SK-N-SH (cell line): ENCODE data around the gene TET1. TPM values are rescaled to one million over a fixed set of nuclear protein-coding genes. Genes with fewer than 3 reads are reported as not detected.

Source experiments
- CTCF ChIA-PET: fragments of 300-600, 350-600 bp; formaldehyde crosslinking; extraction: SDS; loops from one replicate; lab custom pipeline; 2021; lab: Yijun Ruan, JAX
- POLR2A ChIA-PET: fragments of 350-600 bp; sonication (Branson Sonifier 250); formaldehyde crosslinking; extraction: SDS; loops from one replicate; lab custom pipeline; 2020; ENCODE audit warnings: antibody characterized with exemption, inconsistent platforms; lab: Yijun Ruan, JAX
- DNase-seq: peaks from one replicate; pipeline ENCODE4 v3.0.0; 2012
- H2AFZ ChIP-seq: fragments of 200-600 bp; sonication (generic); 2 replicates; pipeline ENCODE4 v1.8.1; 2016; ENCODE audit warnings: antibody characterized with exemption, mild to moderate bottlenecking, low read depth
- H3F3A ChIP-seq: fragments of 200-600 bp; sonication (generic); replicated peaks from 2 replicates; pipeline ENCODE3; 2016; ENCODE audit warnings: antibody characterized with exemption, mild to moderate bottlenecking; ENCODE audit not compliant: insufficient read depth
- H3K27ac ChIP-seq, 2 experiments: fragments of 200-500 bp in 1 of 2; fragments of 200-600 bp in 1 of 2; sonication (Bioruptor generic) in 1 of 2; sonication (generic), shearing (Covaris generic) in 1 of 2; 2 replicates each; pipeline versions ENCODE4 v1.5.1 to v1.6.1; 2014 to 2016; ENCODE audit warnings: low read depth in 2 of 2, inconsistent platforms in 1 of 2, low read length in 1 of 2, mild to moderate bottlenecking in 1 of 2, mixed read lengths in 1 of 2
- H3K27me3 ChIP-seq: fragments of 200-600 bp; sonication (generic), shearing (Covaris generic); 2 replicates; pipeline ENCODE4 v1.6.1; 2016; ENCODE audit warnings: mixed run types; ENCODE audit not compliant: insufficient read depth
- H3K36me3 ChIP-seq, 2 experiments: fragments of 200-500 bp in 1 of 2; fragments of 200-600 bp in 1 of 2; sonication (Bioruptor generic) in 1 of 2; sonication (generic) in 1 of 2; replicated peaks in 1 of 2; 2 replicates each; pipeline versions ENCODE3 to v1.5.1; 2014 to 2016; ENCODE audit warnings: low read length in 1 of 2, mild to moderate bottlenecking in 1 of 2; ENCODE audit not compliant: insufficient read depth in 2 of 2, control insufficient read depth in 1 of 2
- H3K4me1 ChIP-seq, 2 experiments: fragments of 200-500 bp in 1 of 2; fragments of 200-600 bp in 1 of 2; sonication (Bioruptor generic) in 1 of 2; sonication (generic), shearing (Covaris generic) in 1 of 2; 2 replicates each; pipeline versions ENCODE4 v1.5.1 to v1.6.1; 2014 to 2016; ENCODE audit warnings: low read depth in 1 of 2, low read length in 1 of 2, mixed run types in 1 of 2; ENCODE audit not compliant: insufficient read depth in 2 of 2, control insufficient read depth in 1 of 2
- H3K4me2 ChIP-seq: fragments of 200-600 bp; sonication (generic), shearing (Covaris generic); 2 replicates; pipeline ENCODE4 v1.6.1; 2017; ENCODE audit warnings: mixed run types
- H3K4me3 ChIP-seq, 2 experiments: fragments of 200-500 bp in 1 of 2; fragments of 200-600 bp in 1 of 2; sonication (Bioruptor generic) in 1 of 2; sonication (generic), shearing (Covaris generic) in 1 of 2; 2 replicates each; pipeline versions ENCODE4 v1.5.1 to v1.8.1; 2014 to 2016; ENCODE audit warnings: low read depth in 2 of 2, inconsistent platforms in 1 of 2, low read length in 1 of 2, mild to moderate bottlenecking in 1 of 2, mixed read lengths in 1 of 2, moderate library complexity in 1 of 2
- H3K79me2 ChIP-seq: fragments of 200-600 bp; sonication (generic); 2 replicates; pipeline ENCODE4 v1.8.1; 2017; ENCODE audit warnings: mild to moderate bottlenecking; ENCODE audit not compliant: insufficient read depth
- H3K9ac ChIP-seq: fragments of 200-600 bp; sonication (generic); 2 replicates; pipeline ENCODE4 v1.6.1; 2017; ENCODE audit warnings: mixed run types
- H3K9me2 ChIP-seq: fragments of 200-600 bp; sonication (generic); 2 replicates; pipeline ENCODE4 v1.6.1; 2017; ENCODE audit warnings: mixed run types
- H3K9me3 ChIP-seq: fragments of 200-600 bp; sonication (generic); 2 replicates; pipeline ENCODE4 v1.6.1; 2017; ENCODE audit warnings: mixed run types, mild to moderate bottlenecking, moderate library complexity
- H4K20me1 ChIP-seq: fragments of 200-600 bp; sonication (generic); 2 replicates; pipeline ENCODE4 v1.6.1; 2017; ENCODE audit warnings: mild to moderate bottlenecking, mixed run types; ENCODE audit not compliant: insufficient read depth
- CHD2 ChIP-seq: fragments of 150-350 bp; IDR thresholded peaks from 2 replicates; pipeline ENCODE4 v1.6.1; 2018; ENCODE audit warnings: low read length; ENCODE audit not compliant: partially characterized antibody
- ELF1 ChIP-seq: IDR thresholded peaks from 2 replicates; pipeline ENCODE4 v1.4.0; 2012
- EZH2phosphoT487 ChIP-seq: fragments of 200-600 bp; sonication (generic); IDR thresholded peaks from 2 replicates; pipeline ENCODE4 v1.6.1; 2017; ENCODE audit warnings: low read depth, mixed run types, mild to moderate bottlenecking, antibody characterized with exemption, moderate library complexity, borderline replicate concordance
- FOSL2 ChIP-seq: IDR thresholded peaks from 2 replicates; pipeline ENCODE4 v1.4.0; 2012; ENCODE audit warnings: low read depth, mild to moderate bottlenecking, moderate library complexity, borderline replicate concordance
- FOXJ3 ChIP-seq: sonication (generic); formaldehyde crosslinking; IDR thresholded peaks from 2 replicates; pipeline ENCODE4 v1.5.1; 2020; ENCODE audit warnings: mild to moderate bottlenecking, missing genetic modification reagents
- FOXM1 ChIP-seq: IDR thresholded peaks from 2 replicates; pipeline ENCODE4 v1.4.0; 2012; ENCODE audit warnings: low read depth, mild to moderate bottlenecking
- GABPA ChIP-seq: IDR thresholded peaks from 2 replicates; pipeline ENCODE4 v1.4.0; 2012; ENCODE audit warnings: low read depth, mild to moderate bottlenecking
- GATA2 ChIP-seq: sonication (generic); formaldehyde crosslinking; IDR thresholded peaks from 2 replicates; pipeline ENCODE4 v1.5.0; 2020; ENCODE audit warnings: mild to moderate bottlenecking, missing genetic modification reagents
- IRF3 ChIP-seq: fragments of 150-350 bp; IDR thresholded peaks from 2 replicates; pipeline ENCODE4 v1.6.1; 2016; ENCODE audit warnings: mild to moderate bottlenecking, low read depth, low read length
- MEF2A ChIP-seq: IDR thresholded peaks from 2 replicates; pipeline ENCODE4 v1.4.0; 2012; ENCODE audit warnings: low read depth, borderline replicate concordance
- MXI1 ChIP-seq: IDR thresholded peaks from 2 replicates; pipeline ENCODE4 v1.6.1; 2012; ENCODE audit warnings: mild to moderate bottlenecking, low read depth, low read length, improper control_type of control experiment
- NRF1 ChIP-seq: IDR thresholded peaks from 2 replicates; pipeline ENCODE4 v1.6.1; 2012; ENCODE audit warnings: low read depth, mild to moderate bottlenecking, low read length
- POLR2AphosphoS5 ChIP-seq: IDR thresholded peaks from 2 replicates; pipeline ENCODE4 v1.6.1; 2012; ENCODE audit warnings: low read depth, low read length
- RAD21 ChIP-seq: IDR thresholded peaks from 2 replicates; pipeline ENCODE4 v1.6.1; 2012; ENCODE audit warnings: mild to moderate bottlenecking, low read length
- RCOR1 ChIP-seq: fragments of 150-350 bp; IDR thresholded peaks from 2 replicates; pipeline ENCODE4 v1.6.1; 2017; ENCODE audit warnings: antibody characterized with exemption, low read length
- RFX5 ChIP-seq: IDR thresholded peaks from 2 replicates; pipeline ENCODE4 v1.6.1; 2012; ENCODE audit warnings: mild to moderate bottlenecking, improper control_type of control experiment, low read length
- RXRA ChIP-seq: IDR thresholded peaks from 2 replicates; pipeline ENCODE4 v1.4.0; 2012; ENCODE audit warnings: low read depth, mild to moderate bottlenecking, borderline replicate concordance
- SMC3 ChIP-seq: IDR thresholded peaks from 2 replicates; pipeline ENCODE4 v1.6.1; 2012; ENCODE audit warnings: low read depth, low read length, improper control_type of control experiment
- USF2 ChIP-seq: fragments of 150-350 bp; IDR thresholded peaks from 2 replicates; pipeline ENCODE4 v1.6.1; 2017; ENCODE audit warnings: antibody characterized with exemption, low read length, low read depth, borderline replicate concordance
- YY1 ChIP-seq: IDR thresholded peaks from 2 replicates; pipeline ENCODE4 v1.4.0; 2012; ENCODE audit warnings: low read depth, mild to moderate bottlenecking
- ZBTB33 ChIP-seq: IDR thresholded peaks from 2 replicates; pipeline ENCODE4 v1.4.0; 2012; ENCODE audit warnings: low read depth, borderline replicate concordance
- whole genome bisulfite sequencing: methylation state at CpG from one replicate; pipeline ENCODE4 v1.1.6; 2017; ENCODE audit warnings: low lambda C conversion rate; 5-methylcytosine and 5-hydroxymethylcytosine counted together
- polyA plus RNA-seq, 3 experiments: library from polyadenylated mRNA; depleted of rRNA; stranded (reverse); fragments of >200 nt; gene quantifications; 2 replicates each; pipeline ENCODE4 v1.2.3, GENCODE V29; 2012
- TF ChIP-seq, protein P1 (sequence below): IDR thresholded peaks from 2 replicates; pipeline ENCODE4 v1.4.0; 2012; ENCODE audit warnings: low read depth, borderline replicate concordance

TET1 gene
- polyA plus RNA-seq, 1 of the 3 experiments (the other 2 are of a cell fraction) = 0.38 TPM

GRCh38 chr10:68720793-68721672, 160.9 kb downstream of the TET1 start, which contains the start of gene CCAR1 (continued):
- TF ChIP-seq USF2 (peak; percentile 80), ELF1 (0 out of 2 replicates have a peak, but pooled peaks have one; percentile 34), POLR2AphosphoS5 (peak; percentile 77), EZH2phosphoT487 (no peak), IRF3 (no peak), RCOR1 (no peak), RAD21 (no peak), FOXM1 (0 out of 2 replicates have a peak, but pooled peaks have one; percentile 21), NRF1 (peak; percentile 72), MXI1 (peak; percentile 43; the same call in 1 of the 2 replicates), FOXJ3 (no peak), RFX5 (0 out of 2 replicates have a peak, but pooled peaks have one; percentile 6), MEF2A (no peak)

DNA sequence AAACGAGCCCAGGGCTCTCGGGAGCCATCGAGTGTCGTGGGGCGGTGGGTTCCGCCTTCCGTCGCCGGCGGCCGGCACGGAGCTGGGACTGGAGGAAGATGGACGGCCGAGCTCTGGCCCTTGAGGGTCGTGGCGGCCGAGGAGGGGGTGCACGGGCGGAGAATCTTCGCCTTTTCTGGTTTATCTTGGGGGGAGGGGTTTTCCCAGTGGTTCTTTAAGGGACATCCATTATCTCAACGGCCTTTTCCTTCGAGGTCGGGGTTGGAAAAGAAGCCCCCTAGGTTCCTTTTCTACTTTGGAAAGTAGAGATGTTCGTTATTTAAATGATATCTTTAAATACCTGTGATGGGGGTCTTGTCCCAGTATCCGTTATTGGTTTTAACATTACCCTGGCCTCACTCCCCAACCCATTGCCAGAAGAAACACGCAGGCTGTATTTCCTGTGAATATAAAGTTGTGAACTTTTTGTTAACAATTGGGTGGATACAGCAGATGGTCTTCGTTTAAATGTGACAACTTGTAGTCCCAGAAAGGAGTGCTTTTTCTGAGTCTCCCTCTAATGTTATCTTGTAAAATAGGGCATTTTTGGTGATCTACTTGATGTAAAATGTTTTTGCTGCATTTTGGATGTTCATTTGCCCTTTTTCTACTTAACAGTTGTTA, 161.7 kb downstream of the TET1 start:
- H4K20me1 ChIP-seq = no peaks in the 10 kb centered on the region
- no peak for DNase-seq
- peak overlapping the region; percentile 54 for H2AFZ ChIP-seq
- H3F3A ChIP-seq = peaks cover 16% of the 10 kb centered on the region
- H3K4me3 ChIP-seq = peak overlapping the region; percentile 71 to 89
- H3K4me2 ChIP-seq = peak overlapping the region; percentile 75
- peaks cover 4 to 5% of the 10 kb centered on the region in 2 experiments; a peak in 1 of 4 replicates for H3K4me1 ChIP-seq
- H3K36me3 ChIP-seq = peaks cover 2 to 38% of the 10 kb centered on the region in 2 experiments
- 1% methylated on average over 18 of the region's 27 CpGs for WGBS
- ChIA-PET POLR2A (interaction anchor here (1.0 to 2.3 kb wide), 5 partner anchors 10 to 250 kb away, joined by 3 to 9 read pairs (median 3); partner anchors contain the start of gene DNA2), CTCF (no interaction called here)
- peak overlapping the region; percentile 97 for H3K9ac ChIP-seq
- no peaks in the 10 kb centered on the region for H3K9me2 ChIP-seq
- peaks cover 58% of the 10 kb centered on the region for H3K79me2 ChIP-seq
- H3K9me3 ChIP-seq = no peaks in the 10 kb centered on the region
- H3K27me3 ChIP-seq = no peaks in the 10 kb centered on the region
- no peak for TF ChIP-seq FOSL2
- TF ChIP-seq RXRA = no peak
- no peak for TF ChIP-seq RFX5
- no peak for TF ChIP-seq GABPA
- no peak for TF ChIP-seq IRF3
- TF ChIP-seq MEF2A = no peak
- TF ChIP-seq SMC3 = no peak
- TF ChIP-seq YY1 = no peak
- TF ChIP-seq, protein P1, sequence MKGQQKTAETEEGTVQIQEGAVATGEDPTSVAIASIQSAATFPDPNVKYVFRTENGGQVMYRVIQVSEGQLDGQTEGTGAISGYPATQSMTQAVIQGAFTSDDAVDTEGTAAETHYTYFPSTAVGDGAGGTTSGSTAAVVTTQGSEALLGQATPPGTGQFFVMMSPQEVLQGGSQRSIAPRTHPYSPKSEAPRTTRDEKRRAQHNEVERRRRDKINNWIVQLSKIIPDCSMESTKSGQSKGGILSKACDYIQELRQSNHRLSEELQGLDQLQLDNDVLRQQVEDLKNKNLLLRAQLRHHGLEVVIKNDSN = no peak
- TF ChIP-seq CHD2 = no peak
- no peak for TF ChIP-seq RCOR1
- TF ChIP-seq GATA2 (CRISPR knock-in tag) = no peak
- TF ChIP-seq ZBTB33 = no peak
- peak overlapping the region; percentile 78 to 87; a peak in 3 of 4 replicates for H3K27ac ChIP-seq
